ENCODE measurements around the gene NMT1. TPM values are rescaled to one million over a fixed set of nuclear protein-coding genes. Genes with fewer than 3 reads are reported as not detected.

NMT1 gene
- polyA plus RNA-seq, 12 donors: 34.2 to 92.9 (median 40.6) TPM; not detected in 1

DNA sequence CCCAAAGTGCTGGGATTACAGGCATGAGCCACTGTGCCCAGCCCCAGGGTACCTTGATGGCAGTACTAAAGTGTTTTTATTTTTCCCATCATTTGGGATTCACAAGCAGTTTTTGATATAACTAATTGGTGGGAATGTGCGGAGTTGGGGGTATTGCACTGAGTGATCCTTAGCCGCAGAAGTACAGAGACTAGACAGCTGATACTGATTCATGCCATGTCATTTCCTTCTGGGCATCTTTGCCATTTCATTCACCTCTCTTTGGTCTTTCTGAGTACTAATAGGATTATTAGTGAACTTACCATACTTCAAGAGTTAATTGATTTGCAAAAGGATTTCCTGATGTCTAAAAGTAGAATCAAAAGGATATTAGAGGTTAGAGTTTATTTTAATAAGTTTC is 9.7 kb downstream of the NMT1 start:
- no peak for DNase-seq

DNA sequence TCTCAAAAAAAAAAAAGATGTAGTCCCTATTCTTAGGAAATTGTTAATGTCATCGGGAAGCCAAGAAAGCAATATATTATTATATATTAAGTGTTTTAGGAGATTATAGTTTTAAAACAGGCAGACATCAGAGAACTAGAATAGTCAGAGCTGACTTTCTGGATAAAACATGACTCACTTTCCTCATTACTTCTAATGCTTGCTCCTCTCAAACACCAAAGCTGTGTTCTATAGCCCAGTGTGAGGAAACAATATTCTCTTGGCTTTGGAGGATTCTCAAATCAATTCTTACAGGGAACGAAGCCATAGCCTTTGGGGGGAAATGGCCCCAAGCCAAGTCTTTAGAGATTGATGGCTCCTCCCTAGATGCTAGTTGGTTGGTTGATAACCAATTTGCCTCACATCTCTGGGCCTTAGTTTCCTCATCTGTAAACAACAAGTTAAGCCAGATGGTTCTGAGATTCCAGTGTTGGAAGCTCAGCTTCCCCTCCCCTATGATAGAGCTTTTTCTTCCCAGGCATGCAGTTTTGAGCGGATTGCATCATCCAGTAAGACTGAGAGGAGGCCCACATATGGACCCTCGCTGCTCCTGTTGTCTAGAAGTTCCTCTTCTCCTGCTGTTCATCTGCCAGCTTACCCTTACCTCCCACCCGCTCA is 12.4 kb downstream of the NMT1 start:
- no peak for DNase-seq

DNA sequence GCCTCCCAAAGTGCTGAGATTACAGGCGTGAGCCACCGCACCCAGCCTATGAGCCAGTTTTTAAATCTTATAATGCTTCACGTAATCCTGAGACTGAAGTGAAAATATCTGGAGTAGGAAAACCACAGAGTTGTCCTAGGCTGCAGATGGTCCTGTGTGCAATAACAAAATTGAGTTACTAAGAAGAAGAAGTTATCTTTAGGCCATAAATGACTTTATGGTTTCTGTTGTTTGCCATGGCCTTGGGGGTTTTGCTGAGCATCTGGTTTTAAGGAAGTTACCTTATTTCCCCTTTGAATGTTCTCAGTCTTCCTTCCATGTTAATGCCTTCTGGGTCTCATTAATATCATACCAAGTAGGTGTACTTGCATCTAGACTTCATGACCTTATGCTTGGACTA is 16.5 kb downstream of the NMT1 start:
- DNase-seq: no peak

DNA sequence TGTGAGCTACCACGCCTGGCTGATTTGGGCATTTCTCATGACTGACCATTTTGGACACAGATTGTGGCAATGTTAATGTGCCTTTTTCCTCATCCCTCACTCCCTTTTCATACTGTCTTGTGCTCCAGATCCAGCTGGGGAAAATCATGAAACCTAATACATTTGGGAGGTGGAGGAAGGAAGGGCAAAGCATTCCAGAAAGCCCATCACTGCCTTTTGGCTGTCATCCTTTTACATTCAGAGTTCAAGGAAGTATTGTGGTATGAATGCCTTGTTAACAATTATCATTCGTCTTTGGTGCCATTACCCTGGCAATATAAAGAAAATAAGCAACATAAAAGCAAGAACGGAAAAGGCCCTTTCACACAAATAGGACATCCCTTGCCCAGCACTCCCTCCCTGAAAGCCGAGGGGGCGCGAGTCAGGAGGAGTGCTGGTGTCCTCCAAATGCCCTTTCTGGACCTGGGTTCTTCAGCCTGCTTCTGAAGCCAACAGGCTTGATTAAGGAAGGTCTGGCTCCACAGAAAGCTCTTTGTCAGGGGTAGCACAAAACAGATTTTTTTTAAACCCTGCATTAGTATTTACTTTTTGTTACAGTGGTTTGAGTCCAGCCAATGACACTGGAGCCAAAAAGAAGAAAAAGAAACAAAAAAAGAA is 20.1 kb downstream of the NMT1 start:
- no peak for DNase-seq

DNA sequence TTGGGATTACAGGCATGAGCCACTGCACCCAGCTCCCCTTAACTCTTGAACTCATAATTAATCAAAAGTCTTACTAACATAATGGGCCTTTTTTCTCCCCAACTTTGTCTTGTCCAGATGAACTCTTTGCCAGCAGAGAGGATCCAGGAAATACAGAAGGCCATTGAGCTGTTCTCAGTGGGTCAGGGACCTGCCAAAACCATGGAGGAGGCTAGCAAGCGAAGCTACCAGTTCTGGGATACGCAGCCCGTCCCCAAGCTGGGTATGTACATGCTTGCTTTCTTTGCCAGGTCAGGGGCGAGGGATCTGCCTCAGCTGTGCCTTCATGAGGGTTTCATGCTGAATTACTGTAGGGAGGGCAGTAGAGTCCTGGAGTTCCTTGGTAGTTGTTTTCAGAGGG is 25.3 kb downstream of the NMT1 start:
- no peak for DNase-seq

DNA sequence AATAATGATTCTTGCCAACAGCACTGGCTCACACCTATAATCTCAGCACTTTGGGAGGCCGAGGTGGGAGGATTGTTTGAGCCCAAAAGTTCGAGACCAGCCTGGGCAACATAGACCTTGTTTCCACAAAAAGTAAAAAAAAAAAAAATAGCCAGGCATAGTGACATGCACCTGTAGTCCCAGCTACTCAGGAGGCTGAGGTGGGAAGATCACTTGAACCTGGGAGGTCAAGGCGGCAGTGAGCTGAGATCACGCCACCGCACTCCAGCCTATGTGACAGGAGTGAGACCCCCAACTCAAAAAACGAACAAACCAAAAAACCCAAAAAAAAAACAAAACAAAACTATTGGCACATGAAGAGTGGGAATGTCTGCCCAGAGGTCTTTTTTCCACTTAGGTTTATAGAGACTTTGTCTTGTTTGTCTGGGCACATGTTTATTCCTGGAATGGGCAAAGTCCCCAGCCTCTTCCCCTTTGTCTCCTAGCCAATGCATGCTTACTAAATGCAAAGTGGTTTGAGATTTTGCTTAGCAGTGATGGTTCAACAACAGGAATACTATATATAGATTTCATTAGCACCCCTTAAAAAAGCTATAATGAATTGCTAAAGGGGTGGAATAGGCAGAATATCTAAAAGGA is 25.9 kb downstream of the NMT1 start:
- DNase-seq: no peak

DNA sequence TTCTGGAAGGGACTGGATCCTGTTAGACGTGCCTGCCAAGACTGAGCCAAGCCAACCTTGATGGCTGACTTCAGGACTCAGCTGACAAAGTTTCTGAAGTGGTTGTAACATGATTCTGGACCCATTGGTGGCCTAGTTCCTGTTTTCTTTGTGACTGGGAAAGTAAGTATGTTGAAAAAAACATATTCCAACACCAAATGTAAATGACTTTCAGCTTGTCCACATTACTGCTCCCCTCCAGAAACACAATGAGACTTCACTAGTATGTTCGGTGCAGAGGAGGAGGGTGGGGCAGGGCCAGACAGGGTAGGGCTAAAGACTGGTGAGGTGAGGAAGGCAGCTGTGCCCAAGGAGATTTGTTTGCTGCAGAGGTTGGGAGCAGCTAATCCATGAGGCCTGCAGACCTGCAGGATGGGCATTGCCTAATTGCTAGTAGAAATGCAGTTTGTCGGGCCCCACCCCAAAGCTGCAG is 26.4 kb downstream of the NMT1 start:
- DNase-seq: no peak

DNA sequence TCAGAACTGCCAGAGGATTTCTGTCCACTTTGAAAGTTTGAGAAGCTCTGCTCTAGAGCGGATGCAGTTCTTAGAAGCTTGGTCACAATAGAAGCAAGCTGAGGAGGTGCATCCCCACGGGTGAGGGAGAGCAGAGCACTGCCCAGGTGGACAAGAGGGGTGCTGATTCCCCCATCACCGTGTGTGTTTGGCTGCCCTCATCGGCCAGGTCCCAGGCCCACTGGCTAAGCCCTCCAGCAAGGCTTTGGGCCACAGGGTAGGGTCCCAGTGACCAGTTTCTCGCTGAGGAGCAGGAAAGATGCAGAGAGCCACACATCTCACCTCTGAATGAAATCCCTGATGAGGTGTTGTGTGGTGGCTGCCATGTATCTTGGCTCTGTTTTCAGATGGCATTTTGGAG is 26.9 kb downstream of the NMT1 start:
- no peak for DNase-seq

DNA sequence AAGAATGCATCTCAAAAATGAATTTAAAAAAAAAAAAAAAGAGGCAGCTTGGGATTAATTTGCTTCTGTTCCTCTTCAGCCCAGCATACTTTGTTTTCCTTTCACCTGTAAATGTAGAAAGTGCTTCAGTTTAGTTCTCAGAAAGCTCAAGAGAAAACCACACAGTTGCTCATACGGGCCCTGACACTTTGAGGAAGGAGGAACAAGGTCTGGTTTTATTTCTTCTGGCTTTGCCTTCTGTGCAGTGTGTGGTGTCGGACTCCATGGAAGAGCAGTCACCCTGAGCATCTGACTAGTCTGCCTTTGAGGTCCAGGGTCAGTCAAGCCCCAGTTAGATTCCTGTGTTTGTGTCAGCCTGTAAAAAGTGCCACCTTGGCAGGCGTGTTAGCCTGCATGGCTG is 27.6 kb downstream of the NMT1 start:
- no peak for DNase-seq

DNA sequence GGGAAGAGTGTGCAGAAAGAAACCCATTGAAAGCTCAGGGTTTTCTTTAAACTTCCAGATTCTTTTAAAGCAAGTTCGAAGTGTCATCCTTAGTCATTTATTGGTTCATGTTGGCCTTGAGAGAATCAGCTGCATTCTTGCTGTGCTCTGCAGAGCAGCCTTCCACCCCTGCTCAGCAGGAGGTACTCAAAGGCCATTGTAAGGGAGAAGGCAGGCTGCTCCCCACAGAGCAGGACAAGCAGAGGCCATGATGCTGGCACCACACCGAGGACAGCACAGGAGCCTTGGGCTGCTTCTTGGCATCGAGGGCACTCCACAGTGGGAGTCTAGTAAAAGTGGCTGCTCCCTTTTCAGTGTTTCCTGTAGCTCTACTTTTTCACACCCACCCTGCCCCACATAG is 29.6 kb downstream of the NMT1 start:
- DNase-seq: no peak

DNA sequence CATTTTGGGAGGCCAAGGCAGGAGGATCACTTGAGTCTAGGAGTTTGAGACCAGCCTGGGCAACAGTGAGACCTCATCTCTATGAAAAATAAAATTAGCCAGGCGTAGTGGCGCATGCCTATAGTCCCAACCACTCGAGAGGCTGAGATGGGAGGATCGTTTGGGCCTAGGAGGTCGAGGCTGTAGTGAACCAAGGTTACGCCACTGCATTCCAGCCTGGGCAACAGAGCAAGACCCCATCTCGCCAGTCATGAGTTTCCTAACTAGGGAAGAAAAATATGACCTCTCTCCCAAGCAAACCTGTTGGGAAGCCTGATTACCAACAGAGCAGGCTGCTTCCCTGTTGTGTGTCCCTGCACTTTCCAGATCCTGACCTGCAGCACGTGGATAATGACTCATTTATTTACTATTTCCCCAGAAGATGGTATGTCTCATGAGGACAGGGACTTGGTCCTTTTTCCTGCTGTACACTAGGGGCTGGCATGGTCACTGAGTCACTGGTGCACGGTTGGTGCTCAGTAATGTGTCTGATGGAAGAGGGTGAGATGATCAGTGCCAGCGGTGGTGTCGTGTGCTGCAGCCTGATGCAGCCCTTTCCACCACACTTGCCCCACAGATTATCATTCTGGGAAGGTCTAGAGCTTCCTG is 30.8 kb downstream of the NMT1 start:
- no peak for DNase-seq

DNA sequence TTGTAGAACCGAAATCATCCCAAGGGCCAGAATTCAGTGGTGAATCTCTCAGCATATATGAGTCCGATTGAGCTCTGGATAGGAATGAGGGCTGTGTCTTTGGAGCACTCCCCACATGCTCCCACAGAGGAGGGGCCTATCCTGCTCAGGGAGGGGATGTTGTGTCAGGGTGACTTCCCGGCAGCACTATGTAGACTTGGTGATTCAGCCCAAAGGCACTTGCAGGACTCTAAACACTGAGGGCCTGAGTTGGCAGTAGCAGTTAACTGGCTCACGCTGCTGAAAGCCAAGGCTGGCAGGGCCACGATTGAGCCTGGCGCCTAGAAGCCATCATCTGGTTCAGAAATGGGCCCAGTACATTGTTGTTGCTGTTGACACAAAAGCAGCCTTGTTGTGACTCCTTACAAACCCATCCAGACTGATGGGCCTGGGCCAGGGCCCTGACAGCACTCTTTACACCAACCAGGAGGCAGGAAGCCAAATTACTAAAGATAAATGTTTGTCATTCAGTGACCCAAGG is 31.9 kb downstream of the NMT1 start:
- no peak for DNase-seq

DNA sequence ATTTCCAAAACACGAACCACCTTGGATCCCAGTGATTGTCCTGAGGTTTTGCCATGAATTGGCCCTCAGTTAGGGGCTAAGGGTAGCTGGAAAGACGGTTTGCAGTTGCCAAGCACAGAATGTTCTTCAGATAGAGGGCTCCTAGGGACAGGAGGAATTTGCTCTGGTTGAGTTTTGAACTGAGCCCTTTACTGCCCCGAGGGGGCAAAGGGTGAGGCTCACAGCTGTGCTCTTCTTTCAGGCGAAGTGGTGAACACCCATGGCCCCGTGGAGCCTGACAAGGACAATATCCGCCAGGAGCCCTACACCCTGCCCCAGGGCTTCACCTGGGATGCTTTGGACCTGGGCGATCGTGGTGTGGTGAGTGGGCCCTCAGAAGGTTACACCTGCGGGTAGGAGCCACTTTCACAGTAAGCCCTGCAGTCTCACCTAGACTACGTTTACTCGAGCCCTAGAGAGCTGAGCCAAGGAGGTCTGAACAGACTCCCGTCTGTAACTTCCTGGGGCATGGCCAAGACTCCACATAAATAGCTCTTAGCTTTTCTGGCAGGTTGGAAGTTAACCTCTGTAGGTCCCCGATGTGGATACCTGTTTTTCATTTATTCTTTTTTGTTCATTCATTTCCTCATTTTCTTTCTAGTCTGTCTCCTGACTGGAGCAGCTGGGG is 32.5 kb downstream of the NMT1 start:
- no peak for DNase-seq

DNA sequence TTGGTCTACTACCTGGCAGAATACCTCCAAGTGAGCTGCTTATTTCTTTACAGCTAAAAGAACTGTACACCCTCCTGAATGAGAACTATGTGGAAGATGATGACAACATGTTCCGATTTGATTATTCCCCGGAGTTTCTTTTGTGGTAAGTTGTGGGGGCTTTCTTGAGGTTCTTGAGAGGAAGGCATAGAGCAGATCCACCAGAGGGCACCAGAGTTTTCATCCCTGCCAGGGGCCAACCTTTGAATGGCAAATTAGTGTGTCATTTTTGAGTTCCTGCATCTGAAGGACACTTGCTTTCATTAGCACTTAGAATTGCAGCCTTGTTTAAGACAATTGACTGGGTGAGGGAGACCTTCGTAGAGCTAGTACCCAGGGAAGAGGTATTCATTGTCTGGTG is 35.0 kb downstream of the NMT1 start:
- DNase-seq: no peak

DNA sequence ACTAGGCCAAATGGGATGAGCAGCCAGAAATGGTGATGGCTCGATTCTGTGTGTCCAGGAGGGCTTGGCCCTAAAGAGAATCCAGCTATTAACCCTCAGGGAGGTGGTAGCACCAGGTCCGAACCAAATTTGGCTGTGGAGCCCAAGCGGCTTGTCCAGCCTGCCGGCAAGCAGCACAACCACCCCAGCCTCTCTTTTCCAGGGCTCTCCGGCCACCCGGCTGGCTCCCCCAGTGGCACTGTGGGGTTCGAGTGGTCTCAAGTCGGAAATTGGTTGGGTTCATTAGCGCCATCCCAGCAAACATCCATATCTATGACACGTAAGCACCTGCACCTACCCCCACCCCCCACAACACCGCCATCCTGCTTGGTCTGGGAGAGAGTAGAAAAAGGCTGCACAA is 35.8 kb downstream of the NMT1 start:
- no peak for DNase-seq

DNA sequence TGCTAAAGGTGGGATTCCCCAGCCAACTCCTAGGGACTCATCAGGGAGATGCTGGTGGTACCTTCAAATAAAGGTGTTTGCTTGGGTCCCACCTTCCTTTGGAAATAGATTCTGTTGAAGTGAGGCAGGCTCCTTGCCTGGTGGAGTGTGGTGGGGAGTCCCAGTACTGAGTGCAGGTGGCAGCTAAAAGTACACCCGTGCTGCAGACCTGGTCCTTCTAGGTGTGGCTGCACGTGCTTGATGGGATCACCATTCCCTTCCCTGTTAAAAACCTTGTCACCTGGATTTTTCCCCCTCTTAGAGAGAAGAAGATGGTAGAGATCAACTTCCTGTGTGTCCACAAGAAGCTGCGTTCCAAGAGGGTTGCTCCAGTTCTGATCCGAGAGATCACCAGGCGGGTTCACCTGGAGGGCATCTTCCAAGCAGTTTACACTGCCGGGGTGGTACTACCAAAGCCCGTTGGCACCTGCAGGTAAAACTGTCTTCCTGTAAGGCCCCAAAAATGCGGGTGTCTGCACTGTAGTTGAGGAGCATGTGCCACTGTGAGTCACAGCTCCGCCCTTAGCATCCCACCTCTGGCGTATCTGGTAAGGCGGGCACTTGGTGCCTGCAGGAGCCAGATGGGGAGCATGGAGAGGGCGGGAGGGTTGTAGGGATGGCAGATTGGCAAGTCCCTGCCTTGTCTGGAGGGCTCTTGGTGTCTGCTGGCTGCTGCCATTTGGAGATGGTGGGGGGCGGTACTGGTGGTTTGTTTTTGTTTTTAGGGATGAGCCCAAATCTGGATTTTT is 37.2 kb downstream of the NMT1 start:
- DNase-seq: no peak

DNA sequence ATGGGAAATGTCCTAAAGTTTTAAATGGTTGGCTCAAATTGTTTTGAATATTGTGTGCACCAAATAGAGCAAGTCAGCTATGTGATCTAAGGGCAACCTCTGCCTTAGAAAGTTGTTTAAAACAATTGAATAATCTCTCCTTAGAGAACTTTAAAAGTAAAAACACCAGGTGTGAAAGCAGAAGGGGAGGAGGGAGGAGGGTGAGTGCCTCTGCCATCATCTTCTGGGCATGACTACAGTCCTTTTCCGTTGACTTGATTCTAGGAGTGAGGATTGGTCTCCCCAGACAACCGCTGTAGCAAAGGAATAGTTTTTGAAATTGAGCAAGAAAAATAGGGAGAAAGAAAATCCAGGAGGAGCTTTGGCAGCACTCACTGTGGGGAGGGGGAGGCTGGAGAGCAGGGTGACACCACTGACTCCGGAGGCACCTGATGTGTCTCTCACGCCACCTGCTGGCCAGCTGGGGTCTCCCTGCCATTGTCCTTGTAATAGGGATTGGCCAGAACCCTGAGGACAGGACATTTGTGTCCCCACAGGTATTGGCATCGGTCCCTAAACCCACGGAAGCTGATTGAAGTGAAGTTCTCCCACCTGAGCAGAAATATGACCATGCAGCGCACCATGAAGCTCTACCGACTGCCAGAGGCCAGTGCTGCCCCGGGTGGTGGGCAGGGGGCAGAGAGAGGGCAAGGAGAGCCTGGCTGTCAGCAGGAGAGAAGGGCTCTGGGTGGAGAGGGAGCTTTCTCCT is 37.9 kb downstream of the NMT1 start:
- DNase-seq: peak; percentile 79

DNA sequence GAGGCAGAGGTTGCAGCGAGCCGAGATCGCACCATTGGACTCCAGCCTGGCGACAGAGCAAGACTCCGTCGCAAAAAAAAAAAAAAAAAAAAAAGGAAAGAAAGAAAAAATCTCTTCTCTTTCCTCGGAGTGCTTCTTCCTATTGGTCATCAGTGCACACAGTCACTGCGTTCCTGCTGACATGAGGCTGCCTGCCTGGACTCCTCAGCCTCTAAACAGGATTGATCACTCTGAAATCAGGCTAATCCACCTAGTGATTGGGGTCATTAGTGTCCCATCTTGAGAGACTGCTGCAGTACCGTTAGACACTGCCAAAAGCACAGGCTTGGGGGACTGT is 40.4 kb downstream of the NMT1 start:
- DNase-seq: no peak

DNA sequence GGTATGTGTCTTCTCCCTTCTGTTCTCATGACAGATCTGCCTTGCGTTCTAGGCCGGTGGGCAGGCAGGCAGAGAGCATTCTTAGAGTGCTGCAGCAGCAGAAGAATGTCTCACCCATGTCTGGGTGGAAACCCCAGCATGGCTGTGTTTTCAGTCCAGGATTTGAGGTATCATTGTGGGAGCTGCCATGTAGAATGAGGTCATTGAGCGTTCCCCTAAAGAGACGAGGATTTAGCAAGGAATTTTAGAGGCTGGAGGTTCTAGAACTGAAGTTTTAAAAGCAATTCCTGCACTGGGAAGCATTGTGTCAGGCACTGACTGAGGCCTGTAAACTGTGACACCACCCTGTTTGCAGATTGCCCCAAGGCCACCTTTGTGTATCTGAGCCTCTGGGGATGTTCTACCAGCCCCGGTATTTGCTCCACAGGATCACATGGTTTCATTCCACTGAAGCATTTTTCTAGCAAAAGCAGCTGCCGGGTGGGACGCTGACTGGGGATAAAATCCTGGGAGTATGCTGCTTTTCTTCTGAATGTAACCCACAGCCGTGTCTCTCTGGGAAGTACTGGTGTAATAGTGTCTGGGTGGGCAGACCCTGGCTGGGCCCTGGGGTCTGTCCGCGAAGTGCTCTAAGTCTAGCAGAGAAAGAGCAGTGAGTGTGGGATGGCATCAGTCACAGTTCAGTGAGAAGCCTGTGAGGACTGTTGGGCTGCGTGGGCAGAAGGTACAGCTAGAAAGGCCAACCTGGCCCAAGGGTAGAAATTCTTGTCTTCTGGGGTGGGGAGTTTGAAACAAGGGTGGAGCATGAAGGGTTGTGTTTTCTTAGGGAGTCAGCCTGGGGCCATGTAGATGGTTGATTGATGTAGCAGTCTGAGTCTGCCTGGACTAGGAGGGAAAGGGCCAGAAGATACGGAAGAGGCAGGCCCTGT is 41.0 kb downstream of the NMT1 start:
- no peak for DNase-seq

All from muscle of arm (tissue), 12 donors.